GM12801 (cell line): ENCODE data around the gene SLC5A9.

Experiments
- CTCF ChIP-seq: IDR thresholded peaks from one replicate; pipeline ENCODE4 v1.5.1; 2011; ENCODE audit warnings: control low read depth; ENCODE audit not compliant: insufficient read length; ENCODE audit errors: extremely low read depth

Gene SLC5A9

GRCh38 chr1:48248356-48248755, 25.8 kb downstream of the SLC5A9 start:
- TF ChIP-seq CTCF = no peak

DNA sequence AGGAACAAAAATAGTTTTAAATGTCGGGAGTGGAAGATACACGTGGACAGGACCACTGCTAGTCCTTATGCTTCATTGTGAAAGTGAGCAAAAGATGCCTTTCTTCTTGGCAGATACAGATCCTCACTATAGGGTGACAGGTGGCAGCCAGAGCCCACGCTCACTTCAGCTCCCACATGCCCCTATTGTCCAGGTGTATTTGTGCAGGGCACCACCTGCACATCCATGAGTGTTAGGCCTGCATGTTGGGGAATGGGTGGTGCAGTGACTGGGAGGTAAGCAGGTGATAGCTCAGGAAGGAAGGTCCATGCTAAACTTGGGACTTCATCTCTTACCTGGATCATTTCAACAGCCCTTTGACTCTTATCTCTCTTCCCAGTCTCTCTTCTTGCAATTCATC, 27.4 kb downstream of the SLC5A9 start:
- no peak for TF ChIP-seq CTCF

GRCh38 chr1:48250572-48250971, 28.1 kb downstream of the SLC5A9 start:
- TF ChIP-seq CTCF = no peak

DNA sequence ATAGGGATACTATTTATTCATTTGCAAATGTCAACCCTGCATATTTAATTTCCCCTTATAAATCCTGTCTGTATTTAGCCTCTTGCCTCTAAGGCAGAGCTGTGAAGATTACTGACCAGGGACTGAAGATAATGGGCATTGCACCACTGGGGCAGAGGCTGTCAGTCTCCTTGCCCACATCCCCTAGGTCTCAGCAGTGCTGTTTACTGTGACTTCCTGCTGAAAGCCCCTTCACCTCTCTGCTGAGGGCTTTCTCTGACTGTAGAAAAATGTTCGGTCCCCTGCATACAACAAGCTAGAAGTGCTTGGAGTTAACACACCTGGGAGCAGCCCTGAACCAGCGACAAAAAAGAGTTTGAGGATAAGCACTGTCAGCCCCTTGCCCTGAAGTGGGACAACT, 28.8 kb downstream of the SLC5A9 start:
- no peak for TF ChIP-seq CTCF

DNA sequence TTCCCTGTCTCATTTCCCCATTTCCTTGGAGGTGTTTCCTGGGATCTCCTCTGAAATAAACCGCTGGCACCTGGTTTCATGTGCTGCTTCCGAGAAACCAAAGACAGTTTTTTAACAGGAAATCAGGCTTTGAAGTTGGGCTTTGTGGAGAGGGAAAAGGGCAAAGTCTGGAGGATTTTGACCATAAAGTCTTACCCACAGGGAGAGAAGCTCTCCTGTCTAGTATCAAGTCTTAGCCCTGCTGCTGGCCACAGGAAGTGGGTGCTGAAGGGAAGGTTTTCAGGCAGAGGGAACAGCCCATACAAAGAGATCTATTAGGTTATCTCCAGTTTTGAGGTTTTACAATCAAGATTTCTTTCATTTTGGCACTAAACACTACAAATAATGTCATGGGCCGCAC, 29.3 kb downstream of the SLC5A9 start:
- no peak for TF ChIP-seq CTCF

- TF ChIP-seq CTCF = no peak
Measured at GRCh38 chr1:48254254-48254653, 31.7 kb downstream of the SLC5A9 start.

DNA sequence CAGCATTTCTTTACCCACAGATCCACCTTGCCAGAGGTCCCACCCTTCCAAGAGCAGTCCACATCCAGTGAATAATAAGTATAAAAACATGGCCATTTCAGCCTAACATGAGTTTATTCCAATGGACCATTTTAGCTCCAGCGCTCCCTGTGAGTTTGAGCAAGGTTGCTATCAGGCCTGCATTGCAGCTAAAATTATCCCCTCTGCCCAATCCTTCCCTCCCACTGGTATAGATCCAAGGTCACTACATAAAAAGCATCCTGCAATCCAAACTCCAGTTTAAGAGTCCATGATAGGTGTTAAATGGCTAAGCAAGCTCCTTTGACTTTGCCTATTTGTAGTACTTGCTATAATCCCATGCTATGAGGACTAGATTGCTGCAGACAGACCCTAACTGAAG, 35.6 kb downstream of the SLC5A9 start:
- TF ChIP-seq CTCF = no peak

GRCh38 chr1:48261881-48262400, 39.4 kb downstream of the SLC5A9 start:
- TF ChIP-seq CTCF = no peak
